ENCODE results near the gene ZNF683. TPM values are rescaled to one million over a fixed set of nuclear protein-coding genes. Genes with fewer than 3 reads are reported as not detected.

ZNF683 gene
- total RNA-seq, 1 donor from 2014 or later: not detected

GRCh38 chr1:26315874-26316850 lies 56.4 kb downstream of the ZNF683 start:
- DNase-seq (ENCODE audit: low spot score in 2 of 2) (no peak), FAIRE-seq (no peak)

- DNase-seq (ENCODE audit: low spot score in 2 of 2) (no peak), FAIRE-seq (no peak)
These were observed 58.0 kb downstream of the ZNF683 start for GRCh38 chr1:26314501-26314900.

Other genes with a start within 250 kb of the ZNF683 start
- 0.82 TPM for gene FAM110D, start 213.7 kb downstream of the ZNF683 start, total RNA-seq
- gene C1orf232, start 203.8 kb downstream of the ZNF683 start, total RNA-seq: not detected
- 11.0 TPM for gene ZNF593, start 202.8 kb downstream of the ZNF683 start, total RNA-seq
- not detected for gene ZNF593OS, start 200.9 kb downstream of the ZNF683 start, total RNA-seq
- 3.3 TPM for gene CNKSR1, start 195.3 kb downstream of the ZNF683 start, total RNA-seq
- not detected for gene CATSPER4, start 182.1 kb downstream of the ZNF683 start, total RNA-seq
- gene CEP85, start 138.6 kb downstream of the ZNF683 start, total RNA-seq: 12.2 TPM
- 11.8 TPM for gene SH3BGRL3, start 92.7 kb downstream of the ZNF683 start, total RNA-seq
- 4.1 TPM for gene UBXN11, start 66.1 kb downstream of the ZNF683 start, total RNA-seq
- not detected for gene CD52, start 54.8 kb downstream of the ZNF683 start, total RNA-seq
- gene CRYBG2, start 18.6 kb downstream of the ZNF683 start, total RNA-seq: 0.41 TPM
- not detected for gene LIN28A, start 38.1 kb upstream of the ZNF683 start, total RNA-seq
- gene DHDDS, start 59.6 kb upstream of the ZNF683 start, total RNA-seq: 22.0 TPM
- gene HMGN2, start 99.7 kb upstream of the ZNF683 start, total RNA-seq: 240 TPM
- gene RPS6KA1, start 157.0 kb upstream of the ZNF683 start, total RNA-seq: 3.3 TPM